ENCODE results near the gene ADTRP. TPM values are rescaled to one million over a fixed set of nuclear protein-coding genes. Genes with fewer than 3 reads are reported as not detected.
A peak's percentile ranks its signal among the peaks of the same experiment; 100 is the strongest.

Gene ADTRP
- total and polyA plus RNA-seq, 8 donors, result 0.65 to 11.4 (median 1.4) TPM

GRCh38 chr6:11736601-11737000, 42.0 kb downstream of the ADTRP start:
- Histone ChIP-seq H3K36me3 (no peaks in the 10 kb centered on the region), H3K9me3 (no peaks in the 10 kb centered on the region), H3K27me3 (no peaks in the 10 kb centered on the region), H3K4me3 (no peak overlapping the region), H3K27ac (no peak overlapping the region), H3K4me1 (peaks cover 0 to 12% of the 10 kb centered on the region in 2 donors)
- intact Hi-C loops (cut with DNase I), result no loop called here
- TF ChIP-seq, protein P1, sequence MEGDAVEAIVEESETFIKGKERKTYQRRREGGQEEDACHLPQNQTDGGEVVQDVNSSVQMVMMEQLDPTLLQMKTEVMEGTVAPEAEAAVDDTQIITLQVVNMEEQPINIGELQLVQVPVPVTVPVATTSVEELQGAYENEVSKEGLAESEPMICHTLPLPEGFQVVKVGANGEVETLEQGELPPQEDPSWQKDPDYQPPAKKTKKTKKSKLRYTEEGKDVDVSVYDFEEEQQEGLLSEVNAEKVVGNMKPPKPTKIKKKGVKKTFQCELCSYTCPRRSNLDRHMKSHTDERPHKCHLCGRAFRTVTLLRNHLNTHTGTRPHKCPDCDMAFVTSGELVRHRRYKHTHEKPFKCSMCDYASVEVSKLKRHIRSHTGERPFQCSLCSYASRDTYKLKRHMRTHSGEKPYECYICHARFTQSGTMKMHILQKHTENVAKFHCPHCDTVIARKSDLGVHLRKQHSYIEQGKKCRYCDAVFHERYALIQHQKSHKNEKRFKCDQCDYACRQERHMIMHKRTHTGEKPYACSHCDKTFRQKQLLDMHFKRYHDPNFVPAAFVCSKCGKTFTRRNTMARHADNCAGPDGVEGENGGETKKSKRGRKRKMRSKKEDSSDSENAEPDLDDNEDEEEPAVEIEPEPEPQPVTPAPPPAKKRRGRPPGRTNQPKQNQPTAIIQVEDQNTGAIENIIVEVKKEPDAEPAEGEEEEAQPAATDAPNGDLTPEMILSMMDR (IDR thresholded peaks at IDR 0.05), result no peak
- no peak for ATAC-seq
- DNase-seq, result no peak

- Histone ChIP-seq H3K9me3 (no peaks in the 10 kb centered on the region), H3K27ac (no peak overlapping the region), H3K4me3 (no peak overlapping the region), H3K27me3 (no peaks in the 10 kb centered on the region), H3K4me1 (peaks cover 0 to 18% of the 10 kb centered on the region in 2 donors), H3K36me3 (no peaks in the 10 kb centered on the region)
- intact Hi-C loops (cut with DNase I), result no loop called here
- no peak for DNase-seq
- TF ChIP-seq, protein P1 (IDR thresholded peaks at IDR 0.05), result no peak
- no peak for ATAC-seq
These were observed 43.6 kb downstream of the ADTRP start for GRCh38 chr6:11734861-11735613.

- peak overlapping the region; percentile 69 to 71 for H3K27ac ChIP-seq
- H3K4me3 ChIP-seq, result no peak overlapping the region
- intact Hi-C loops (cut with DNase I), result no loop called here
- H3K9me3 ChIP-seq, result no peaks in the 10 kb centered on the region
- H3K27me3 ChIP-seq, result no peaks in the 10 kb centered on the region
- peaks cover 0 to 21% of the 10 kb centered on the region in 2 donors for H3K4me1 ChIP-seq
- TF ChIP-seq, protein P1 (IDR thresholded peaks at IDR 0.05), result no peak
- ATAC-seq, result peak; percentile 74
- peak in 3 of 4 donors; percentile 31 to 84 (median 75) for DNase-seq
- no peaks in the 10 kb centered on the region for H3K36me3 ChIP-seq
These were observed 46.5 kb downstream of the ADTRP start for GRCh38 chr6:11732036-11732631.

DNA sequence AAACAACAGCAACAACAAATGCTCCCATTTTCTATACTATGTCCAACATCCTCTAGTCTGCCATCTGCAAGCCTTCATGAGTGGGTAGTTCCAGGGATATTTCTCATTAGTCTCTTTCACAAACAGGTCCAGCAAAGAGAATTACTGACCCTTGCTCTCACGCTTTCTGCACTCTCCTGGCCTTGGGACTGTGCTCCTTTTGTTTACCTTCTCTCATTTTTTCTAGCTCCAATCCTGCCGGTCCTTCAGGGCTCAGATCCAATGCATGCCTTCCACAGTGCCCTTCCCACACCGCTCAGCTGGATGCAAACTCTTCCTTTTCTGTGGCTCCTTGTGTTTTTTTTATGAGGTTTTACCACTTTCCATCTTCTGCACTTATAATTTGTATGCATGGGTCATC, 47.2 kb downstream of the ADTRP start:
- Histone ChIP-seq H3K27me3 (no peaks in the 10 kb centered on the region), H3K9me3 (no peaks in the 10 kb centered on the region), H3K36me3 (no peaks in the 10 kb centered on the region), H3K4me3 (no peak overlapping the region), H3K4me1 (peaks cover 0 to 21% of the 10 kb centered on the region in 2 donors), H3K27ac (peak overlapping the region; percentile 69 to 71)
- DNase-seq (no peak), ATAC-seq (peak; percentile 64)
- intact Hi-C loops (cut with DNase I), result no loop called here
- TF ChIP-seq, protein P1 (IDR thresholded peaks at IDR 0.05), result no peak

GRCh38 chr6:11730641-11731040, 48.0 kb downstream of the ADTRP start:
- TF ChIP-seq, protein P1 (IDR thresholded peaks at IDR 0.05), result no peak
- Histone ChIP-seq H3K9me3 (no peaks in the 10 kb centered on the region), H3K4me3 (no peak overlapping the region), H3K27ac (no peak overlapping the region), H3K27me3 (no peaks in the 10 kb centered on the region), H3K36me3 (no peaks in the 10 kb centered on the region), H3K4me1 (peaks cover 0 to 21% of the 10 kb centered on the region in 2 donors)
- intact Hi-C loops (cut with DNase I), result no loop called here
- DNase-seq, result no peak
- ATAC-seq, result no peak
